UCSD-AML1 (cell line): ENCODE measurements around the gene TMEM141.

Source experiments
- DNase-seq: peaks from one replicate; lab custom pipeline; 2025; ENCODE audit not compliant: unreplicated experiment; lab: John Stamatoyannopoulos, UW

The TMEM141 gene

DNA sequence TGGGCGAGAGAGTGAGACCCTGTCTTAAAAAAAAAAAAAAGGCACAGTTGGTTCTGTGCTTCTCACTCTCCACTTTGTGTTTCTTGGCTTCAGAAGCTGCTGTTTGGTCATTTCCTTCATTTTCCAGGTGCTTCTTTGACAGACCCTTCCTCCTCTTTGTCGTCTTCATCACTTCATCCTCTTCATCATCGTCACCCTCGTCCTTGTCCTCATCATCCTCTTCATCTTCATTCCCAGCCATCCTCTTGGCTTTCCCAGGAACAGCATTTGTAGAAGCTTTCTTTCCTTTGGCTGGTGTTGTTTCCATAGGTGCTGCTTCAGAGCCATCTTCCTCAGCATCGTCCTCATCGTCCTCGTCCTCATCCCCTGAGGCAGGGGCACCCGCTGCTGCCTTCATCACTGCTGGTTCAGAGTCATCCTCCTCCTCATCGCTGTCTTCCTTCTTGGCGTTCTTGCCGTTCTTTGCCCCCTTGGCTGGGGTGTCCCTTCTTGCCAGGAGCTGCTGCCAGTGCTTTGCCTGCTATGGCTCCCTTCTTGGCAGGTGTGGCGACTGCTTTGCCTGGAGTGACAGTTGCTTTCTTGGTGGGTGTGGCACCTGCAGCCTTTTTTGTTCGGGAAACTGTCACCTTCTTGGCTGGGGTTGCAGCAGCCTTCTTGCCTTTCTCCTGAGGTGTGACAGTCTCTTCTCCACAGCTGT is 23.7 kb downstream of the TMEM141 start:
- DNase-seq = no peak

GRCh38 chr9:136815422-136815782 is 24.3 kb downstream of the TMEM141 start:
- no peak for DNase-seq

- DNase-seq = no peak
Measured at GRCh38 chr9:136820971-136821825, 30.1 kb downstream of the TMEM141 start.

DNA sequence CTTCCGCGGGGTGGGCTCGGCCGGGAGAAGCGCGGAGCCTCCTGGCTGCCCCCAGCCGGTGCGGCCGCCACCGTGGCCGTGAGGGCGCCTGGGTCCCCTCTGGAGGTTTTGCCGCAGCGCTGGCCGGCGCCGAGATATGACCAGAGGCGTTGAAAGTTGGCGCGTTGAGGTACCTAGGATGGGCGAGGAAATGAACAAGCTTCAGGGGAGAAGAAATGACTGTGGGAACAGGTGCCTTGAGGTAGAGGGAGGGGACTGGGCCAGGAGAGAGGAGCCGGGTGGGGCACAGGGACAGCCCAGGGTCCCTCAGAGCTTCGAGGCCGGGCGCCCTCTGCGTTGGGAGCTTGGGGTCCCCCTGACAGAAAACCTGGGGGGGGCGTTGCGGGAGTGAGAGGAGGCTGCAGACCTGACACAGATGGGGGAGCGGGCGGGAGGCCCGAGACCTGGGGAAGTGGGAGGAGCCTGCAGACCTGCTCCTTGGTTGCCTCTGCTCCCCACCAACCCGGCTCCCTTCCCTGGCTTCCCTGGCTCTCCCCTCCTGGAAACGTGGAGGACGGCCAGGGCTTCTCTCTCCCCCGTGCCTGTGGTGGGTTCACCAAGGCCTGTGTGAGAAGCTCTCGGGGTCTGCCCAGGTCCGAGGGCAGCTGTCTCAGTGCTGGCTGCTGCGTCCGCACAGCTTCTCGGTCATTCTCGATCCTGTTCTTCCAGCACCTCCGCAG is 30.8 kb downstream of the TMEM141 start:
- no peak for DNase-seq

GRCh38 chr9:136823136-136824046 is 32.2 kb downstream of the TMEM141 start:
- DNase-seq = no peak

GRCh38 chr9:136824496-136825225 is 33.5 kb downstream of the TMEM141 start:
- no peak for DNase-seq

- no peak for DNase-seq
Measured at GRCh38 chr9:136825295-136826187, 34.4 kb downstream of the TMEM141 start.

- no peak for DNase-seq
Measured at GRCh38 chr9:136826188-136826541, 35.0 kb downstream of the TMEM141 start.

DNA sequence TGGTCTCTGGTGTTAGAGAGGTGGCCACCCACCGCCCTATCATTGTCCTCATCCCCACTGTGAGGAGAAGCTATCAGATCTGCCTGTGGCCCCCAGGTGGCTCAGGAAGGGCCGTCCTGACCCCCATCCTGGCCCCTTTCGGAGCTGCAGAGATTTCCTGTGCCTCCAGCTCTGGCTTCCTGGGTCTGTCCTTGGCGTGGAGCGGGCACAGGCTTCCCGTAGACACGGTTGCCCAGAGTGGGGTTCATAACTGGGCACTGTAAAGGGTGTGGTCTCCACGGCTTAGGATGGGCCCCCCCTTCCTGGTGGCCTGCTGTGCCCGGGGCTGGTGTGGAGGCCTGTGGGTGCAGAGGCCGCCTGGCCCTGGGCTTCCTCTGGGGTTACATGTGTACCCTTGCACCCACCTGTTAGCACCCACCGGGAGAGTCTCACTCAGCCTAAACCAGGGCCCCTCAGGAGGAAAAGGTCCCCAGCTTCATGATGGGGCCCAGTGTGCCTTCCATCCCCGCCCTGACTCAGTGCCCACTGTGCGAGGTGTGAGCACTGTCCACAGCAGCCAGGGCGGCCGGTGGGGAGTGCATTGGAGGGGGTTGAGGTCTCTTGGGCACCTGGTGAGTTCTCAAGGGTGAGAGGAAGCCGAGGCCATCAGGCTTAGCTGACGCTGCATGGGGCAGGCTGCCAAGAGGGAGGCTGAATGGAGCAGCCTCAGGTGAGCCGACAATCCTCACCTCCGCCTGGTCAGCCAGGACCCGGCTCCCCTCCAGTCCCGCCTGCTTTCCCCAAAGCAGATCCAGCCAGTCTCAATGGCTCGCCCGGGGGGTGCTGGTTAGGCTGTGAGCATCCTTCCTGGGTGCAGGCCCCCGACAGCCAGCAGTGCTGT is 35.8 kb downstream of the TMEM141 start:
- DNase-seq = no peak

GRCh38 chr9:136827794-136828473 is 36.8 kb downstream of the TMEM141 start:
- DNase-seq = no peak

DNA sequence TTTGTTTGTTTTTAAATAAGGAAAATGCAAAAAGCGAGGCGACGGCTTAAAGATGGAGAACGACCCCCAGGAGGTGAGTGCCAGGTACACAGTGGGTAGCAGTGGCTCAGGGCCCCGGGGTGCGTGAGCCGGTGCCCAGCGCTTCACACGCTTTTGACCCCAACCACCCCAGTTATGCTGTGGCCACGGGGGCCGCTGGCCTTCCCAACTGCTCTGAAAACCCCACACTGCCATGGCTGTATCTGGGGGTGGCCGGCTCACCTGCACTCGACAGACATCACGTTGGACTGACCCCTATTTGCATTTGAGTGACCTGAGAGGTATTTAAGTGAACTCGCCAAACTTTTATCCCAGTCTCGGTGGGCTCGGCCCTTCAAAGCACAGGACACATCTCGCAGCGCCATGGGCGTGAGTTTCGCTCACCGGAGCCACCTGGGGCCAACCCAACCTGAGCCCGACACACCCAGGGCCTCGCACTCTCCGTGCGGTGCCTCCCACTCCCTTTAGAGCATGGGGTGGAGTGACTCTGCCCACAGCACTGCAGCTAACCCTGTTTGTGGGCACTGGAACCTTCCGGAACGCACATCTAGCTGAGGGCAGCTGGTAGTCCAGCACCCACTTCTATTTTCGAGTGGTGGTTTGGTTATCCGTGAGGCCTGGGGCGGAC is 37.5 kb downstream of the TMEM141 start:
- DNase-seq = no peak

DNA sequence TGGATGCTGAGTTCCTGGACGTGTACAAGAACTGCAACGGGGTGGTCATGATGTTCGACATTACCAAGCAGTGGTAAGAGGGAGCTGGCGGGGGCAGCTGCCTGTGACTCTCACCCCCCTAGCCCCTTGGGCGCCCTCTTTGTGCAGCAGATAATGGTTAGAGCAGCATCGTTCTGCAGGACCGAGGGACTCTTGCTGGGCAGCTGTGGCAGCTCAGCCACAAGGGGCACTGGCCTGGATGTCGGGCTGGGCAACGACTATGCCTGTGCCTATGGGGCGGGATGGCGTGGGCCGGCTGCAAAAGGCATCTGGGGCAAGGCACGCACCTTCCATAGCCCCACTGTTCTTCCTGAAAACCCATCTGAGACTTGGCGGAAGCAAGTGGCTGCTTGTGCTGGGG is 38.3 kb downstream of the TMEM141 start:
- DNase-seq = no peak

DNA sequence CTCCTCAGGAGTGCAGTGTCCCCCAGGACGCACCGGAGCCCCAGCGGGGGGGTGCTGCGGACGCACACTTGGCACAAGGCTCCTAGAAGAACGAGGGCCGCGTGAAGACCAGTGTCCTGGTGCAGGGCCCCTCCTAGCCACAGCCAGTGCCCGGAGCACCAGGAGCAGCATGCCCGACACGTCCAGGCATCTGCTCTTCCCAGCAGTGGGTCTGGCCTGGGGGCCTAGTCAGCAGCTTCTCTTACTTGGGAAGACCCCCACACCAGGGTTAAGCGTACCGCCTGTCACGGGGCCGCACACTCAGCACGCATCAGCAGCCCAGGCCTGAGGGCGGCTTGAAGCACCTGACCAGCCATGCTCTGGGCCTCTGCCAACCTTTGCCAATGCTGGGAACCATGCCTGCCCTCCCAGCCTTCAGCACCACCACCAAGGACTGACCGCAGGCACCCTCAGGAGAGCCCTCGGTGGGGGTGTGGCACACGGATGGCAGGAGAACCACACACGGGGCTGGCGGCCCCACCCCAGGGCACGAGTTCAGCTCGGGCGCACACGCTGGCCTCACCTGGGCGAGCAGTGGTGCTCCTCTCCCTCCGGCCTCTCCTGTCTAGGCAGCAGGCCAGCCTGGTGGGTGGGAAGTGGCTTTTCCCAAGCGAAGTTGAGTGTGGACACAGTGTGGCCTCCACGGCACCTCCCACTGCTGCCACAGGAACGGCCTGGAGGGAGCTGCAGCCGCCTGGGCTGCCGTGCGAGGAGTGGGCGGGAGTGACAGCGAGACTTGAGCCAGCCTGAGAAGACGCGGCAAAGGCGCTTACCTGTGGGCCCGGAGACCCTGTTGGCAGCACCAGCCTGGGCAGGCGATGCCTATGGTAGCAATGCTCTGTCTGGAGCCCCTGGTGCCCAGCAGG is 39.1 kb downstream of the TMEM141 start:
- no peak for DNase-seq

DNA sequence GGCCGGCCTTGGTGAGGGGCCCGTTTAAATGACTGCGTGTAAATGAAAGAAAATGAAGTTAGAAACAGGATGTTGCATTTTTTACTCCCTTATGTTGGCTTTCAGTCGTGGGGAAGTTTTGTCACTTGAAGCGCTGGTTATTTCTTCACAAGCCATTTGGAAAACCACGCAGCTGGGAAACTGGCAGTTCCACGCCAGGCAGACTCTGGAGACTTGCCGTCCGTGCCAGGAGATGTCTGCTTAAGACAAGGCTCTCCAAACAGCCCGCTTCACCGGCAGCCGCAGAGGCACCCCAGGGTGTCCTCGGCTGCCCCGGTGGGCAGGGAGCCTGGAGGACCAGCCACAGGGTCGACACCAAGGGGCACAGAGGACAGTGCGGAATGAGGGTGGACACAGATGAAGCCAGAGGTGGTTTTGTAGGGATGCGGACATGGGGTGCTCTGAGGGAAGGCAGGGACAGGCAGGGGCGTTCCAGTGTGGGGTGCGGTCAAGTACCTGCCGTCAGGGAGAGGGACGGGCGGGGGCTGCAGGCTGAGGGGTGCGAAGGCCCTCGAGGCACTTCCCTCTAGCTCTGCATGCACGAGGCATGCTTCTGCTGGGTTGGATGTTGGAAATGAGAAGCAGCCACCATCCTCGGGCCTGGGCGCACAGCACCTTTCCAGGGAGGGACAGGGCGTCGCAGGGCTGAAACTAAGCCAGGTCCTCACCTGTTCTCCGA is 40.0 kb downstream of the TMEM141 start:
- no peak for DNase-seq

DNA sequence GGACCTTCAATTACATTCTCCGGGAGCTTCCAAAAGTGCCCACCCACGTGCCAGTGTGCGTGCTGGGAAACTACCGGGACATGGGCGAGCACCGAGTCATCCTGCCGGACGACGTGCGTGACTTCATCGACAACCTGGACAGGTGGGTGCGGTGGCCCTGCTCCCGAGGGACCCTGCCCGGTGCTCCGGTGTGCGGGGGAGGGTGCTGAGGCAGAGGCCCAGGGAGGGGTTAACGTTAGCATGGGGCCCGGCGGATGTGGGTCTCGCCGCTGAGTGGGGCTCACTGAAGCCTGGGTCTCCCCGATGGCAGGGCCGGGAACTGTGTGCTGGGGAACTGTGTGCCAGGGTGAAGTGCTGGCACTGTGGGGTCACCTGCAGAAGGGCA is 40.6 kb downstream of the TMEM141 start:
- no peak for DNase-seq

DNA sequence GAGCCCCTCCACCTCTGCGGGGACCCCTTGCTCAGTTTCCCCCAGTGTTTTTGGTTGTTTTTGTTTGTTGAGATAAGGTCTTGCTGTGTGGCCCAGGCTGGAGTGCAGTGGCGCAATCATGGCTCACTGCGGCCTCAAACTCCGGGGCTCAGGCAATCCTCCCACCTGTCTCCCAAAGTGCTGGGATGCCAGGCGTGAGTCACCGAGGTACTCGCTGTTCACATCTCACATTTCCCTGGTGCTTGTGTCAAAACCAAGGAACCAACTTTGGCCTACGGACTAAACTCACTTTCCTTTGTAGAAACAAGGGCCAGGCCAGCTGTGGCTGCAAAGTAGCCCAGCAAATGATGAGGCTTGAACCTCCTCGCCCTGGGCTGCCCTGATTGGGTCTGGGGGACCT is 41.4 kb downstream of the TMEM141 start:
- DNase-seq = no peak
